Fibroblast of lung (primary cell): Measurements from ENCODE around the gene MACROD2. TPM values are rescaled to one million over a fixed set of nuclear protein-coding genes. Genes with fewer than 3 reads are reported as not detected.
"Not testable (repeated sequence)": the region's sequence is repeated elsewhere in the genome, so short reads cannot be mapped to it uniquely, and the experiment has no call there.

Experiments used
- DNase-seq, 2 donors: peaks; one replicate each; pipeline versions ENCODE4 v3.0.0 to v3.0.0-alpha.2; 2010; ENCODE audit warnings: low read depth in 2 of 2
- H2AFZ ChIP-seq: 2 replicates; pipeline ENCODE4 v1.5.1; 2012; ENCODE audit warnings: low read length, control low read depth, inconsistent platforms
- H3K27ac ChIP-seq: 2 replicates; pipeline ENCODE4 v1.5.1; 2011; ENCODE audit warnings: low read length, control low read depth; ENCODE audit not compliant: insufficient read depth
- H3K27me3 ChIP-seq: 2 replicates; pipeline ENCODE4 v1.5.1; 2011; ENCODE audit warnings: mild to moderate bottlenecking, low read length; ENCODE audit not compliant: control insufficient read depth, insufficient read depth
- H3K36me3 ChIP-seq: 2 replicates; pipeline ENCODE4 v1.5.1; 2011; ENCODE audit warnings: low read length; ENCODE audit not compliant: control insufficient read depth, insufficient read depth
- H3K4me1 ChIP-seq: 2 replicates; pipeline ENCODE4 v1.5.1; 2011; ENCODE audit warnings: low read length; ENCODE audit not compliant: control insufficient read depth, insufficient read depth; ENCODE audit errors: extremely low read depth
- H3K4me2 ChIP-seq: 2 replicates; pipeline ENCODE4 v1.5.1; 2011; ENCODE audit warnings: low read length, control low read depth; ENCODE audit not compliant: insufficient read depth; ENCODE audit errors: extremely low read depth
- H3K4me3 ChIP-seq, 4 experiments: fragments of 200-600 bp in 1 of 4; sonication (generic) in 1 of 4; replicated peaks in 1 of 4; 2 replicates each; pipeline ENCODE4 v1.5.1; 2011 to 2016; ENCODE audit warnings: low read length in 4 of 4, low read depth in 3 of 4, mild to moderate bottlenecking in 3 of 4, control low read depth in 2 of 4, inconsistent platforms in 1 of 4, mixed read lengths in 1 of 4; ENCODE audit not compliant: insufficient read depth in 1 of 4; ENCODE audit errors: control extremely low read depth in 1 of 4
- H3K79me2 ChIP-seq: 2 replicates; pipeline ENCODE4 v1.5.1; 2012; ENCODE audit warnings: mild to moderate bottlenecking, low read length, inconsistent platforms; ENCODE audit not compliant: control insufficient read depth, insufficient read depth
- H3K9ac ChIP-seq: 2 replicates; pipeline ENCODE4 v1.5.1; 2011; ENCODE audit warnings: mild to moderate bottlenecking, low read length, control low read depth; ENCODE audit not compliant: insufficient read depth
- H3K9me3 ChIP-seq: 2 replicates; pipeline ENCODE4 v1.5.1; 2012; ENCODE audit warnings: low read depth, low read length; ENCODE audit not compliant: control insufficient read depth, insufficient read depth
- H4K20me1 ChIP-seq: 2 replicates; pipeline ENCODE4 v1.5.1; 2011; ENCODE audit warnings: low read length; ENCODE audit not compliant: control insufficient read depth, insufficient read depth; ENCODE audit errors: extremely low read depth
- EZH2 ChIP-seq: IDR thresholded peaks from 2 replicates; pipeline ENCODE4 v1.5.1; 2012; ENCODE audit warnings: low read length, control low read depth, mild to moderate bottlenecking; ENCODE audit errors: missing control alignments
- polyA plus RNA-seq, 2 donors: library from polyadenylated mRNA; depleted of rRNA in 1 of 2; stranded (reverse) in 1 of 2; unstranded in 1 of 2; fragments of >200 nt; gene quantifications; 2 replicates each; pipeline ENCODE4 v1.2.1, GENCODE V29; 2011 to 2012; ENCODE audit warnings: missing spikeins in 1 of 2
- total RNA-seq: library from RNA; depleted of rRNA; stranded (reverse); fragments of >200 nt; gene quantifications from 2 replicates; pipeline ENCODE4 v1.2.1, GENCODE V29; 2014
- TF ChIP-seq, protein P1 (sequence below), 2 donors: IDR thresholded peaks in 1 of 2; conservative IDR thresholded peaks in 1 of 2; 1 replicate in 1 of 2; 2 replicates in 1 of 2; pipeline ENCODE4 v1.5.1; 2011 to 2012; ENCODE audit warnings: low read length in 2 of 2, control low read depth in 1 of 2, inconsistent platforms in 1 of 2, low read depth in 1 of 2, mild to moderate bottlenecking in 1 of 2

The MACROD2 gene
- total and polyA plus RNA-seq, 2 donors (not counting 1 experiment from before 2014, with no cell fraction given), result 0.54 to 1.7 TPM

DNA sequence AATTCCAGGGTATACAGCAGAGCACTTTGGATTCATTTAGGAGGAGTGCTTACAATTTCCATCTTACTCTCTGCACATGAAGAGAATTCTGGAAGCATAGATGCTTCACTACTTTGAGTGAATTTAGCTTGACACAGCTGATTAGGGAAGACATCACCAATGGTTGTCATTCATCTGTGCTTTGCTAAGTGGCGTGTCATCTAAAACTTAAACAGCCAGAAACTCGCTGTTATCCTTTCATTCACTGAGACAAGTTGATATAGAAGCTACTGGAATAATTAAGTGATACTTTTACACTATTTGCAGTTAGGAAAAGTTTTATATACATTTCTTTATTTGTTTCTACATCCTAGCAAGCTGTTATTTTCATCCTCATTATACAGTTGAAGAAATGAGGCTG lies 977.4 kb downstream of the MACROD2 start:
- H3K4me2 ChIP-seq, result no peak overlapping the region
- no peaks in the 10 kb centered on the region for H3K27me3 ChIP-seq
- no peaks in the 10 kb centered on the region for H3K9me3 ChIP-seq
- no peaks in the 10 kb centered on the region for H3K79me2 ChIP-seq
- no peak overlapping the region for H3K4me3 ChIP-seq
- TF ChIP-seq EZH2, result no peak
- TF ChIP-seq, protein P1, sequence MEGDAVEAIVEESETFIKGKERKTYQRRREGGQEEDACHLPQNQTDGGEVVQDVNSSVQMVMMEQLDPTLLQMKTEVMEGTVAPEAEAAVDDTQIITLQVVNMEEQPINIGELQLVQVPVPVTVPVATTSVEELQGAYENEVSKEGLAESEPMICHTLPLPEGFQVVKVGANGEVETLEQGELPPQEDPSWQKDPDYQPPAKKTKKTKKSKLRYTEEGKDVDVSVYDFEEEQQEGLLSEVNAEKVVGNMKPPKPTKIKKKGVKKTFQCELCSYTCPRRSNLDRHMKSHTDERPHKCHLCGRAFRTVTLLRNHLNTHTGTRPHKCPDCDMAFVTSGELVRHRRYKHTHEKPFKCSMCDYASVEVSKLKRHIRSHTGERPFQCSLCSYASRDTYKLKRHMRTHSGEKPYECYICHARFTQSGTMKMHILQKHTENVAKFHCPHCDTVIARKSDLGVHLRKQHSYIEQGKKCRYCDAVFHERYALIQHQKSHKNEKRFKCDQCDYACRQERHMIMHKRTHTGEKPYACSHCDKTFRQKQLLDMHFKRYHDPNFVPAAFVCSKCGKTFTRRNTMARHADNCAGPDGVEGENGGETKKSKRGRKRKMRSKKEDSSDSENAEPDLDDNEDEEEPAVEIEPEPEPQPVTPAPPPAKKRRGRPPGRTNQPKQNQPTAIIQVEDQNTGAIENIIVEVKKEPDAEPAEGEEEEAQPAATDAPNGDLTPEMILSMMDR (conservative IDR thresholded peaks at IDR 0.05 in 1 of 2, IDR thresholded peaks at IDR 0.05 in 1 of 2; ENCODE audit: low read depth in 1 of 2, low read length in 2 of 2), result no peak
- no peak for DNase-seq
- no peaks in the 10 kb centered on the region for H4K20me1 ChIP-seq
- H3K36me3 ChIP-seq, result no peaks in the 10 kb centered on the region
- H3K9ac ChIP-seq, result no peak overlapping the region
- H3K27ac ChIP-seq, result no peak overlapping the region
- no peak overlapping the region for H2AFZ ChIP-seq
- no peaks in the 10 kb centered on the region for H3K4me1 ChIP-seq

DNA sequence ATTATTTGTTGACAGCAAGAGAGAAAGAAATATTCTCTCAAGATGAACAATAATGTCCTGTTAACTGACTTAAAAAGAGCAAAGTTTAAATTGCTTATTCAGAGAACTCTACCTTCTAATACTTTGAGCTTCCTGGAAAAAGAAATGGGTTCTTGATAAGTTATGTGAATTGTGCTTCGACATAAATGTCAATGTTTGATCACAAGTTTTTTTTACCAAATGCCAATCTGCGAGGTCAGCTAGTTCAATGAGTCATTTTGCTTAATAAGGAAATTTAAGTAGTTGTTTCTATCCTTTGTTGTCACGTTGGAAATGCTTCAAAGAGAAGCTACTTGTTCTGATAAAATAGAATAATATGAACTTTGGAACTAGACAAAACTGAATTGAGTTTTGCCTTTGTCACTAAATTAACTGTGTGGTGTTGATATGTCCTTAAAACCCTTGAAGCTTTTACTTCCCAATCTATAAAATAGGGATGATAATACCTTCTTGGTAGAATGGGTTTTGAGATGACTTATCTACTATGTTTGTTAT lies 984.2 kb downstream of the MACROD2 start:
- TF ChIP-seq, protein P1 (conservative IDR thresholded peaks at IDR 0.05 in 1 of 2, IDR thresholded peaks at IDR 0.05 in 1 of 2; ENCODE audit: low read depth in 1 of 2, low read length in 2 of 2), result no peak
- TF ChIP-seq EZH2, result no peak
- Histone ChIP-seq H3K9ac (no peak overlapping the region), H3K27ac (no peak overlapping the region), H3K4me1 (no peaks in the 10 kb centered on the region), H3K27me3 (no peaks in the 10 kb centered on the region), H3K9me3 (no peaks in the 10 kb centered on the region), H2AFZ (no peak overlapping the region), H3K4me2 (no peak overlapping the region), H3K4me3 (no peak overlapping the region), H4K20me1 (no peaks in the 10 kb centered on the region), H3K79me2 (no peaks in the 10 kb centered on the region), H3K36me3 (no peaks in the 10 kb centered on the region)
- peak in 1 of 2 donors; percentile 1 for DNase-seq

DNA sequence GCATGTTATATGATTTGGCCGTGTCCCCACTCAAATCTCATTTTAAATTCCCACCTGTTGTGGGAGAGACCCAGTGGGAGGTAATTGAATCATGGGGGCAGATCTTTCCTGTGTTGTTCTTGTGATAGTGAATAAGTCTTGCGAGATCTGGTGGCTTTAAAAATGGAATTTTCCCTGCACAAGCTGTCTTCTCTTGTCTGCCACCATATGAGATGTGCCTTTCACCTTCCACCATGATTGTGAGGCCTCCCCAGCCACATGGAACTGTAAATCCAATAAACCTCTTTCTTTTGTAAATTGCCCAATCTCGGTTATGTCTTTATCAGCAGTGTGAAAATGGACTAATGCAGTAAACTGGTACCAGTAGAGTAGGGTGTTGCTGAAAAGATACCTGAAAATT lies 986.2 kb downstream of the MACROD2 start:
- not testable (repeated sequence) for H2AFZ ChIP-seq, DNase-seq, H3K4me1 ChIP-seq, H3K36me3 ChIP-seq, H3K4me3 ChIP-seq, H4K20me1 ChIP-seq, H3K4me2 ChIP-seq, H3K79me2 ChIP-seq, H3K27ac ChIP-seq, H3K9me3 ChIP-seq, H3K27me3 ChIP-seq, H3K9ac ChIP-seq

DNA sequence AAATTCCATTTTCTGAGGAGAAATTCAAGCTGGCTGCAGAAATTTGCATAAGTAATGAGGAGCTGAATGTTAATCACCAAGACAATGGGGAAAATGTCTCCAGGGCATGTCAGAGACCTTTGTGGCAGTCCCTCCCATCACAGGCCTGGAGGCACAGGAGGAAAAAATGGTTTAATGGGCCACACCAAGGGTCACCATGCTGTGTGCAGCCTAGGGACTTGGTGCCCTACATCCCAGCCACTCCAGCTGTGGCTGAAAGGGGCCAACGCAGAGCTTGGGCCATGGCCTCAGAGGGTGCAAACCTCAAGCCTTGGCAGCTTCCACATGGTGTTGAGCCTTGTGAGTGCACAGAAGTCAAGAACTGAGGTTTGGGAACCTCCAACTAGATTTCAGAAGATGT lies 987.0 kb downstream of the MACROD2 start:
- H3K79me2 ChIP-seq, H3K4me3 ChIP-seq, H2AFZ ChIP-seq, DNase-seq, H3K36me3 ChIP-seq, H3K9ac ChIP-seq, H4K20me1 ChIP-seq, H3K27me3 ChIP-seq, H3K4me2 ChIP-seq, H3K9me3 ChIP-seq, H3K4me1 ChIP-seq, H3K27ac ChIP-seq: not testable (repeated sequence)
